GM23338 (cell line): ENCODE results near the gene TAOK3. TPM values are rescaled to one million over a fixed set of nuclear protein-coding genes. Genes with fewer than 3 reads are reported as not detected.

Experiments used
- ATAC-seq: fragments of 200-7000 bp; cut with Tn5 transposase; 3 replicates; pipeline ENCODE4 v1.9.1; 2020
- DNase-seq: peaks from one replicate; pipeline ENCODE4 v3.0.0-alpha.2; 2015; ENCODE audit warnings: low spot score
- H2AFZ ChIP-seq: fragments of 200-600 bp; sonication (generic); 2 replicates; pipeline ENCODE4 v1.8.0; 2016; ENCODE audit warnings: antibody characterized with exemption, mild to moderate bottlenecking, moderate library complexity
- H3F3A ChIP-seq: fragments of 200-600 bp; sonication (generic); replicated peaks from 2 replicates; pipeline ENCODE4 v1.8.0; 2017; ENCODE audit warnings: antibody characterized with exemption, mixed run types, low read depth
- H3K27ac ChIP-seq: fragments of 200-600 bp; sonication (generic); 2 replicates; pipeline ENCODE4 v1.6.1; 2016; ENCODE audit warnings: low read depth
- H3K27me3 ChIP-seq: fragments of 200-600 bp; sonication (generic); 2 replicates; pipeline ENCODE4 v1.8.0; 2016; ENCODE audit warnings: mild to moderate bottlenecking, mixed run types, moderate library complexity; ENCODE audit not compliant: insufficient read depth
- H3K36me3 ChIP-seq: fragments of 200-600 bp; sonication (generic); 2 replicates; pipeline ENCODE4 v1.8.0; 2016; ENCODE audit warnings: mild to moderate bottlenecking; ENCODE audit not compliant: insufficient read depth
- H3K4me1 ChIP-seq: fragments of 200-600 bp; sonication (generic); 2 replicates; pipeline ENCODE4 v1.8.0; 2016; ENCODE audit warnings: mild to moderate bottlenecking, moderate library complexity; ENCODE audit not compliant: insufficient read depth
- H3K4me2 ChIP-seq: fragments of 200-600 bp; sonication (generic); 2 replicates; pipeline ENCODE4 v1.7.1; 2017; ENCODE audit warnings: mixed run types
- H3K4me3 ChIP-seq: fragments of 200-600 bp; sonication (generic); 2 replicates; pipeline ENCODE4 v1.6.1; 2016; ENCODE audit warnings: mixed run types
- H3K79me2 ChIP-seq: fragments of 200-600 bp; sonication (generic); replicated peaks from 2 replicates; pipeline ENCODE4 v1.8.0; 2017; ENCODE audit warnings: mild to moderate bottlenecking; ENCODE audit not compliant: insufficient read depth
- H3K9me2 ChIP-seq: fragments of 200-600 bp; sonication (generic); 2 replicates; pipeline ENCODE4 v1.8.0; 2017; ENCODE audit not compliant: insufficient read depth
- H4K20me1 ChIP-seq: fragments of 200-600 bp; sonication (generic); replicated peaks from 2 replicates; pipeline ENCODE4 v1.8.0; 2017; ENCODE audit warnings: mild to moderate bottlenecking; ENCODE audit not compliant: insufficient read depth
- H3K27ac Mint-ChIP-seq: 2 replicates; pipeline ENCODE4 v1.8.0; 2020; ENCODE audit warnings: inconsistent platforms, mild to moderate bottlenecking, moderate library complexity, mixed read lengths
- H3K27me3 Mint-ChIP-seq: 3 replicates; pipeline ENCODE4 v1.8.0; 2022; ENCODE audit warnings: low read depth, mild to moderate bottlenecking, moderate library complexity, mixed read lengths, inconsistent platforms; ENCODE audit not compliant: insufficient read depth, poor library complexity
- H3K36me3 Mint-ChIP-seq: 3 replicates; pipeline ENCODE4 v1.8.0; 2021; ENCODE audit warnings: low read depth, mild to moderate bottlenecking, inconsistent platforms, moderate library complexity, mixed read lengths
- H3K4me1 Mint-ChIP-seq: 3 replicates; pipeline ENCODE4 v1.8.0; 2020; ENCODE audit warnings: mild to moderate bottlenecking, inconsistent platforms, mixed read lengths
- H3K4me3 Mint-ChIP-seq: 3 replicates; pipeline ENCODE4 v1.8.0; 2021; ENCODE audit warnings: moderate library complexity, mild to moderate bottlenecking, inconsistent platforms, mixed read lengths
- H3K9me3 Mint-ChIP-seq: 3 replicates; pipeline ENCODE4 v1.8.0; 2020; ENCODE audit warnings: moderate library complexity, mild to moderate bottlenecking, inconsistent platforms, mixed read lengths
- CREB1 ChIP-seq: fragments of 250-450 bp; sonication (Bioruptor Pico); IDR thresholded peaks from 2 replicates; pipeline ENCODE4 v1.5.0; 2020; ENCODE audit warnings: low read depth, mild to moderate bottlenecking, moderate library complexity
- ETS1 ChIP-seq: IDR thresholded peaks from 2 replicates; pipeline ENCODE4 v1.6.1; 2016; ENCODE audit warnings: antibody characterized with exemption
- EZH2 ChIP-seq: fragments of 200-600 bp; sonication (generic); IDR thresholded peaks from one replicate; pipeline ENCODE4 v1.8.0; 2017; ENCODE audit warnings: antibody characterized with exemption, mild to moderate bottlenecking, low read depth; ENCODE audit not compliant: unreplicated experiment
- JUNB ChIP-seq: IDR thresholded peaks from one replicate; pipeline ENCODE4 v1.6.1; 2016; ENCODE audit warnings: antibody characterized with exemption; ENCODE audit not compliant: unreplicated experiment
- POLR2AphosphoS5 ChIP-seq: IDR thresholded peaks from 2 replicates; pipeline ENCODE4 v1.6.1; 2016; ENCODE audit warnings: antibody characterized with exemption, low read depth
- REST ChIP-seq: IDR thresholded peaks from one replicate; pipeline ENCODE4 v1.6.1; 2018; ENCODE audit warnings: antibody characterized with exemption; ENCODE audit not compliant: unreplicated experiment
- STAT1 ChIP-seq: IDR thresholded peaks from one replicate; pipeline ENCODE4 v1.6.1; 2016; ENCODE audit warnings: antibody characterized with exemption; ENCODE audit not compliant: unreplicated experiment
- ZNF114 ChIP-seq: fragments of 250-450 bp; sonication (Bioruptor Pico); IDR thresholded peaks from 2 replicates; pipeline ENCODE4 v1.5.0; 2020; ENCODE audit warnings: mild to moderate bottlenecking, moderate library complexity
- ZNF331 ChIP-seq: fragments of 250-450 bp; sonication (Bioruptor Pico); IDR thresholded peaks from 2 replicates; pipeline ENCODE4 v1.5.0; 2020; ENCODE audit warnings: low read depth, mild to moderate bottlenecking, moderate library complexity
- polyA plus RNA-seq: library from polyadenylated mRNA; unstranded; fragments of >200 nt; fragmentation: Nextera tagmentation; extraction: Ambion mirVana; gene quantifications from 2 replicates; pipeline ENCODE4 v1.2.1, GENCODE V29; 2016
- total RNA-seq: library from RNA; depleted of rRNA; stranded (reverse); fragments of >200 nt; shearing (Covaris generic); gene quantifications from 2 replicates; pipeline ENCODE4 v1.2.3, GENCODE V29; 2014
- TF ChIP-seq, protein P1 (sequence below): fragments of 250-450 bp; sonication (Bioruptor Pico); IDR thresholded peaks from 2 replicates; pipeline ENCODE4 v1.5.0; 2020; ENCODE audit warnings: mild to moderate bottlenecking, moderate library complexity

TAOK3 gene
- total and polyA plus RNA-seq, 2 experiments from 2014 or later = 7.6 to 20.4 TPM

GRCh38 chr12:118220702-118221101 lies 152.0 kb downstream of the TAOK3 start:
- TF ChIP-seq REST (no peak), POLR2AphosphoS5 (no peak), JUNB (no peak), CREB1 (CRISPR knock-in tag) (no peak), STAT1 (no peak), ZNF331 (CRISPR knock-in tag) (no peak), ZNF114 (CRISPR knock-in tag) (no peak), EZH2 (no peak), ETS1 (no peak)
- TF ChIP-seq, protein P1, sequence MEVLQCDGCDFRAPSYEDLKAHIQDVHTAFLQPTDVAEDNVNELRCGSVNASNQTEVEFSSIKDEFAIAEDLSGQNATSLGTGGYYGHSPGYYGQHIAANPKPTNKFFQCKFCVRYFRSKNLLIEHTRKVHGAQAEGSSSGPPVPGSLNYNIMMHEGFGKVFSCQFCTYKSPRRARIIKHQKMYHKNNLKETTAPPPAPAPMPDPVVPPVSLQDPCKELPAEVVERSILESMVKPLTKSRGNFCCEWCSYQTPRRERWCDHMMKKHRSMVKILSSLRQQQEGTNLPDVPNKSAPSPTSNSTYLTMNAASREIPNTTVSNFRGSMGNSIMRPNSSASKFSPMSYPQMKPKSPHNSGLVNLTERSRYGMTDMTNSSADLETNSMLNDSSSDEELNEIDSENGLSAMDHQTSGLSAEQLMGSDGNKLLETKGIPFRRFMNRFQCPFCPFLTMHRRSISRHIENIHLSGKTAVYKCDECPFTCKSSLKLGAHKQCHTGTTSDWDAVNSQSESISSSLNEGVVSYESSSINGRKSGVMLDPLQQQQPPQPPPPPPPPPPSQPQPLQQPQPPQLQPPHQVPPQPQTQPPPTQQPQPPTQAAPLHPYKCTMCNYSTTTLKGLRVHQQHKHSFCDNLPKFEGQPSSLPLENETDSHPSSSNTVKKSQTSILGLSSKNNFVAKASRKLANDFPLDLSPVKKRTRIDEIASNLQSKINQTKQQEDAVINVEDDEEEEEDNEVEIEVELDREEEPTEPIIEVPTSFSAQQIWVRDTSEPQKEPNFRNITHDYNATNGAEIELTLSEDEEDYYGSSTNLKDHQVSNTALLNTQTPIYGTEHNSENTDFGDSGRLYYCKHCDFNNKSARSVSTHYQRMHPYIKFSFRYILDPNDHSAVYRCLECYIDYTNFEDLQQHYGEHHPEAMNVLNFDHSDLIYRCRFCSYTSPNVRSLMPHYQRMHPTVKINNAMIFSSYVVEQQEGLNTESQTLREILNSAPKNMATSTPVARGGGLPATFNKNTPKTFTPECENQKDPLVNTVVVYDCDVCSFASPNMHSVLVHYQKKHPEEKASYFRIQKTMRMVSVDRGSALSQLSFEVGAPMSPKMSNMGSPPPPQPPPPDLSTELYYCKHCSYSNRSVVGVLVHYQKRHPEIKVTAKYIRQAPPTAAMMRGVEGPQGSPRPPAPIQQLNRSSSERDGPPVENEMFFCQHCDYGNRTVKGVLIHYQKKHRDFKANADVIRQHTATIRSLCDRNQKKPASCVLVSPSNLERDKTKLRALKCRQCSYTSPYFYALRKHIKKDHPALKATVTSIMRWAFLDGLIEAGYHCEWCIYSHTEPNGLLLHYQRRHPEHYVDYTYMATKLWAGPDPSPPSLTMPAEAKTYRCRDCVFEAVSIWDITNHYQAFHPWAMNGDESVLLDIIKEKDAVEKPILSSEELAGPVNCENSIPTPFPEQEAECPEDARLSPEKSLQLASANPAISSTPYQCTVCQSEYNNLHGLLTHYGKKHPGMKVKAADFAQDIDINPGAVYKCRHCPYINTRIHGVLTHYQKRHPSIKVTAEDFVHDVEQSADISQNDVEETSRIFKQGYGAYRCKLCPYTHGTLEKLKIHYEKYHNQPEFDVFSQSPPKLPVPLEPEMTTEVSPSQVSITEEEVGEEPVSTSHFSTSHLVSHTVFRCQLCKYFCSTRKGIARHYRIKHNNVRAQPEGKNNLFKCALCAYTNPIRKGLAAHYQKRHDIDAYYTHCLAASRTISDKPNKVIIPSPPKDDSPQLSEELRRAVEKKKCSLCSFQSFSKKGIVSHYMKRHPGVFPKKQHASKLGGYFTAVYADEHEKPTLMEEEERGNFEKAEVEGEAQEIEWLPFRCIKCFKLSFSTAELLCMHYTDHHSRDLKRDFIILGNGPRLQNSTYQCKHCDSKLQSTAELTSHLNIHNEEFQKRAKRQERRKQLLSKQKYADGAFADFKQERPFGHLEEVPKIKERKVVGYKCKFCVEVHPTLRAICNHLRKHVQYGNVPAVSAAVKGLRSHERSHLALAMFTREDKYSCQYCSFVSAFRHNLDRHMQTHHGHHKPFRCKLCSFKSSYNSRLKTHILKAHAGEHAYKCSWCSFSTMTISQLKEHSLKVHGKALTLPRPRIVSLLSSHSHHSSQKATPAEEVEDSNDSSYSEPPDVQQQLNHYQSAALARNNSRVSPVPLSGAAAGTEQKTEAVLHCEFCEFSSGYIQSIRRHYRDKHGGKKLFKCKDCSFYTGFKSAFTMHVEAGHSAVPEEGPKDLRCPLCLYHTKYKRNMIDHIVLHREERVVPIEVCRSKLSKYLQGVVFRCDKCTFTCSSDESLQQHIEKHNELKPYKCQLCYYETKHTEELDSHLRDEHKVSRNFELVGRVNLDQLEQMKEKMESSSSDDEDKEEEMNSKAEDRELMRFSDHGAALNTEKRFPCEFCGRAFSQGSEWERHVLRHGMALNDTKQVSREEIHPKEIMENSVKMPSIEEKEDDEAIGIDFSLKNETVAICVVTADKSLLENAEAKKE (CRISPR knock-in tag) = no peak
- ATAC-seq (no peak), DNase-seq (no peak)
- H3K36me3 Mint-ChIP-seq = 0 out of 3 replicates have a peak, but pooled peaks cover 2% of the 10 kb centered on the region
- no peaks in the 10 kb centered on the region for H3K79me2 ChIP-seq
- H3K27ac ChIP-seq = no peak overlapping the region
- no peaks in the 10 kb centered on the region for H3K9me2 ChIP-seq
- H3K4me3 Mint-ChIP-seq = no peak overlapping the region
- H4K20me1 ChIP-seq = no peaks in the 10 kb centered on the region
- H3K4me3 ChIP-seq = no peak overlapping the region
- H3K27me3 Mint-ChIP-seq = no peaks in the 10 kb centered on the region
- no peaks in the 10 kb centered on the region for H3K36me3 ChIP-seq
- H3K27me3 ChIP-seq = no peaks in the 10 kb centered on the region
- H2AFZ ChIP-seq = no peak overlapping the region
- H3K9me3 Mint-ChIP-seq = no peaks in the 10 kb centered on the region
- H3K27ac Mint-ChIP-seq = no peak overlapping the region
- peaks cover 4% of the 10 kb centered on the region; the same call in 2 of the 3 replicates for H3K4me1 Mint-ChIP-seq
- H3K4me1 ChIP-seq = peaks cover 7% of the 10 kb centered on the region; the same call in 1 of the 2 replicates
- H3F3A ChIP-seq = no peaks in the 10 kb centered on the region
- H3K4me2 ChIP-seq = no peak overlapping the region
